WERI-Rb-1 (cell line): ENCODE results near the gene GALNT18.

ENCODE experiments used
- DNase-seq: peaks from one replicate; pipeline ENCODE4 v3.0.0-alpha.2; 2020
- H3K27ac ChIP-seq: fragments of 250-450 bp; sonication (Bioruptor Pico); 2 replicates; pipeline ENCODE4 v1.5.1; 2020; ENCODE audit warnings: mild to moderate bottlenecking, moderate library complexity
- H3K27me3 ChIP-seq: fragments of 250-450 bp; sonication (Bioruptor Pico); 2 replicates; pipeline ENCODE4 v1.5.1; 2021; ENCODE audit warnings: mild to moderate bottlenecking, low read depth, moderate library complexity; ENCODE audit not compliant: insufficient read depth, severe bottlenecking
- H3K36me3 ChIP-seq: fragments of 250-450 bp; sonication (Bioruptor Pico); 2 replicates; pipeline ENCODE4 v1.5.1; 2020; ENCODE audit warnings: mild to moderate bottlenecking, moderate library complexity
- H3K4me3 ChIP-seq: 2 replicates; pipeline ENCODE4 v1.5.1; 2011; ENCODE audit warnings: low read depth, mild to moderate bottlenecking, control low read depth, low read length
- H3K9me3 ChIP-seq: fragments of 250-450 bp; sonication (Bioruptor Pico); 2 replicates; pipeline ENCODE4 v1.5.1; 2021; ENCODE audit warnings: mild to moderate bottlenecking, moderate library complexity; ENCODE audit not compliant: severe bottlenecking
- CTCF ChIP-seq: IDR thresholded peaks from 2 replicates; pipeline ENCODE4 v1.5.1; 2011; ENCODE audit warnings: low read depth, mild to moderate bottlenecking, control low read depth, inconsistent platforms, low read length

GALNT18 gene

DNA sequence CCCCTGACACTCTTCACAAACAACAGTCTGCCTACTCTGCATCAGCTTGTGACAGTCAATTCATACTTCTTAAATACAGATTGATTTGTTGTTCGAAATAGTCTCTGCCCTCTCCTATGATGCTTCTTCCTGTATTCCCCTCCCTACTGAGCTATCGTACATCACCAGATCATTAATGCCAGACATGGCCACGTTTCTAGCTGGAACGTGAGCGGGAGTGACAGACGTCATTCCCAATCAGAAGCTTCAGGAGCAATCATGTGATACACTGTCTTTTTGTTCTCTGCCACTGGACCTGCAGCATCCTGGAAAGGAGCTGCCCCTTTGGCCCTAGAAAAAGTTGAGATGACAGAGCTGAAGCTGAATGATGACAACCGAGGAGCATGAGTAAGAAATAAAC, 317.3 kb downstream of the GALNT18 start:
- no peak overlapping the region for H3K4me3 ChIP-seq
- H3K9me3 ChIP-seq = no peaks in the 10 kb centered on the region
- H3K27ac ChIP-seq = no peak overlapping the region
- TF ChIP-seq CTCF = no peak
- H3K36me3 ChIP-seq = no peaks in the 10 kb centered on the region
- DNase-seq = no peak
- no peaks in the 10 kb centered on the region for H3K27me3 ChIP-seq

DNA sequence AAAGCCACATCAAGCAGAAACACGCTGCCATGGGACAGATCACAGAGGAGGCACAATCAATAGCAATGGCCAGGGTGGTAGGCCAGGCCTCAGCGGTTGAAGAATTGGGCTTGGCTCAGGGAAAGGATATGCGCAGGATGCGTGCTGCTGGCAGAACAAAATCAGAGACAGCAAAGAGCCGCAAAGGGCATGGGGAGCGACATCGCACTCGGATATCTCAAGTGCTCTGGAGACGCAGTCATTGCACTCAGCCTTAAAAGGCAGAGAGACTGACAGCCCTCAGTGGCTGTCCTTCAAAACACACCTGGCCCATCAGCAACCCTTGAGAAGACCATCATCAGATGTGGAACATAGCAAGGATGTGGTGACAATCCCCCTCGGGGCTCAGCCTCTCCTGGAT, 319.2 kb downstream of the GALNT18 start:
- Histone ChIP-seq H3K4me3 (no peak overlapping the region), H3K9me3 (no peaks in the 10 kb centered on the region), H3K36me3 (no peaks in the 10 kb centered on the region), H3K27ac (no peak overlapping the region), H3K27me3 (no peaks in the 10 kb centered on the region)
- TF ChIP-seq CTCF = no peak
- DNase-seq = no peak

GRCh38 chr11:11301212-11301611, 320.6 kb downstream of the GALNT18 start:
- no peak for TF ChIP-seq CTCF
- no peaks in the 10 kb centered on the region for H3K27me3 ChIP-seq

GRCh38 chr11:11297578-11297977, 324.2 kb downstream of the GALNT18 start:
- no peak overlapping the region for H3K27ac ChIP-seq
- H3K4me3 ChIP-seq = no peak overlapping the region
- H3K27me3 ChIP-seq = no peaks in the 10 kb centered on the region
- no peaks in the 10 kb centered on the region for H3K9me3 ChIP-seq
- no peak for DNase-seq
- TF ChIP-seq CTCF = no peak
- no peaks in the 10 kb centered on the region for H3K36me3 ChIP-seq

More at GRCh38 chr11:11301212-11301611, 320.6 kb downstream of the GALNT18 start:
- no peak overlapping the region for H3K4me3 ChIP-seq
- H3K9me3 ChIP-seq = no peaks in the 10 kb centered on the region
- DNase-seq = no peak
- H3K27ac ChIP-seq = no peak overlapping the region
- no peaks in the 10 kb centered on the region for H3K36me3 ChIP-seq

DNA sequence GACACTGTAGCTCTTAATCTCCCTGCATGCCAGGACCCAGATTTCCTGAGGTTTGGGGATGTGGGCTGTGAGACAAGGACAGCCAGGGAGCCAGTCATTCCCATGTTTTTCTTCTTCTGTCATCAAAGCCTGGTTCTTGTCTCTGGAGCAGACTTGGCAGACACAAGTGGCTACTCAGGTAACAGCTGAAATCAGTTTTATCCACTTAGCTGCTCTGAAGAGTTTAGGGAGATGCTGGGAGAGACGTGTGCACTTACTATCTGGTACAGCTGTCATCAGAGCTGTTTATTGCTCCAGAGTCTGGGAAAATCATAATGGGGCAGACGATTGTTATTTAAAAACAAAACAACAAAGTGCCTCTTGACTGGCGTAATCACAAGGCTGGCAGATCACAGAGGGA, 325.4 kb downstream of the GALNT18 start:
- TF ChIP-seq CTCF = no peak
- no peaks in the 10 kb centered on the region for H3K36me3 ChIP-seq
- DNase-seq = no peak
- H3K9me3 ChIP-seq = no peaks in the 10 kb centered on the region
- H3K4me3 ChIP-seq = no peak overlapping the region
- no peaks in the 10 kb centered on the region for H3K27me3 ChIP-seq
- H3K27ac ChIP-seq = no peak overlapping the region

GRCh38 chr11:11294551-11294855, 327.3 kb downstream of the GALNT18 start:
- DNase-seq = no peak
- H3K4me3 ChIP-seq = no peak overlapping the region
- H3K9me3 ChIP-seq = no peaks in the 10 kb centered on the region
- no peak for TF ChIP-seq CTCF
- H3K36me3 ChIP-seq = no peaks in the 10 kb centered on the region
- no peak overlapping the region for H3K27ac ChIP-seq
- H3K27me3 ChIP-seq = no peaks in the 10 kb centered on the region
